Renal pelvis (tissue), 12 donors: ENCODE results near the gene CEP72. TPM values are rescaled to one million over a fixed set of nuclear protein-coding genes. Genes with fewer than 3 reads are reported as not detected.
"Not testable (repeated sequence)": the region's sequence is repeated elsewhere in the genome, so short reads cannot be mapped to it uniquely, and the experiment has no call there.

Experiments used
- DNase-seq: peaks from one replicate; pipeline ENCODE4 v3.0.0-alpha.2; 2013
- long read RNA-seq, 16 experiments: transcript quantifications; one replicate each; lab custom pipeline, GENCODE V29; 2026
- polyA plus RNA-seq, 3 donors: library from polyadenylated mRNA; unstranded; fragments of 120-200 nt; gene quantifications; one replicate each; pipeline ENCODE4 v1.2.1, GENCODE V29; 2013; ENCODE audit not compliant: insufficient read length in 3 of 3

CEP72 gene
- 10 to 100 TPM in 2 of 3 donors, 1 to 10 TPM in 1; 8.6 to 11.3 (median 10.3) TPM for polyA plus RNA-seq
- long read RNA-seq, donor 1, partial matches to known transcripts, result 0 of 1 reads
- long read RNA-seq, donor 1, other reads (novel, unspliced or antisense), result 0 of 1 reads
- long read RNA-seq, donor 2, partial matches to known transcripts, result 0 of 1 reads
- long read RNA-seq, donor 2, other reads (novel, unspliced or antisense), result 0 of 1 reads
- long read RNA-seq, donor 3, result 0 reads
- long read RNA-seq, donor 4, result 0 reads
- long read RNA-seq, donor 5, result 0 reads
- long read RNA-seq, donor 6, result 0 reads
- long read RNA-seq, donor 7, partial matches to known transcripts, result 0 of 1 reads
- long read RNA-seq, donor 7, other reads (novel, unspliced or antisense), result 0 of 1 reads
- long read RNA-seq, donor 8, result 0 reads
- long read RNA-seq, donor 9, partial matches to known transcripts, result 0 of 2 reads
- long read RNA-seq, donor 9, other reads (novel, unspliced or antisense), result 0 of 2 reads
- long read RNA-seq, donor 10, partial matches to known transcripts, result 0 of 1 reads
- long read RNA-seq, donor 10, other reads (novel, unspliced or antisense), result 0 of 1 reads
- long read RNA-seq, donor 11, partial matches to known transcripts, result 0 of 1 reads
- long read RNA-seq, donor 11, other reads (novel, unspliced or antisense), result 0 of 1 reads
- long read RNA-seq, donor 12, partial matches to known transcripts, result 0 of 2 reads
- long read RNA-seq, donor 12, other reads (novel, unspliced or antisense), result 0 of 2 reads
- long read RNA-seq, donor 13, partial matches to known transcripts, result 0 of 1 reads
- long read RNA-seq, donor 13, other reads (novel, unspliced or antisense), result 0 of 1 reads
- long read RNA-seq, donor 14, partial matches to known transcripts, result 0 of 1 reads
- long read RNA-seq, donor 14, other reads (novel, unspliced or antisense), result 0 of 1 reads
- long read RNA-seq, donor 15, partial matches to known transcripts, result 0 of 1 reads
- long read RNA-seq, donor 15, other reads (novel, unspliced or antisense), result 0 of 1 reads
- long read RNA-seq, donor 16, partial matches to known transcripts, result 0 of 2 reads
- long read RNA-seq, donor 16, other reads (novel, unspliced or antisense), result 0 of 2 reads

DNA sequence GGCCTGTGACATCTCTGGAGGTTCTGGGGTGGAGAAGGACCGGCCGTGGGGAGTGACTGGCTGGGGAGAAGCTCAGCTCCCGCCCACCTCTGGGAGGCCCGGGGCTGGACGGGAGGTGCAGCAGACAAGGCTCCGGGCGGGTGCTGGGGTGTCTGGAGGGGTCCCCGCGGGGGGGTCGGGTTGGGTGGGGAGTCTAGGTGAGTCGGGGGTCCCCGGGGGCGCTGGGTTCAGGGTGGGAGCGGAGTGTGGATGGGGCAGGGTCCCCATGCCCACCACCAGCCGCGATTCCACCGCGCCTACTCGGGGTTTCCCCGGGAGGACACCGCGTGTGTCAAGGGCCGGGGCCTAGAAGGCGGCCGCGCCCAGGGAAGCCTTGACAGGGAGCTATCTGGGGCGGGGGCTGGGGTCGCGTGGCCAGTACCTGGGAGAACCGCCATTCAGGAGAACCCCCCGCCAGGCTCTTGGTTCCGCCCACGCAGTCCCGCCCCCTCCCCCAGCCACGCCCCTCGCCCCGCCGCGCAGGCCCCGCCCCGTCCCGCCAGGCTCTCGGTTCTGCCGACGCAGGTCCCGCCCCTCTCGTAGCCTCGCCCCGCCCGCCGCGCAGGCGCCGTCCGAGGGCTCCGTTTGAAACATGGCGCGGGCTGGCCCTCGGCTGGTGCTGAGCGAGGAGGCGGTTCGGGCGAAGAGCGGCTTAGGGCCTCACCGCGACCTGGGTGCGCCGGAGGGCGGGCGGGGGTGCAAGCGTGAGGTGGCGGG lies at the start of gene CEP72:
Gene CEP72, plus strand, starts transcription at position 610 of the 756 bp plus-strand sequence. Its CDS starts 22 bp downstream, at position 632.
- peak; percentile 86 for DNase-seq

DNA sequence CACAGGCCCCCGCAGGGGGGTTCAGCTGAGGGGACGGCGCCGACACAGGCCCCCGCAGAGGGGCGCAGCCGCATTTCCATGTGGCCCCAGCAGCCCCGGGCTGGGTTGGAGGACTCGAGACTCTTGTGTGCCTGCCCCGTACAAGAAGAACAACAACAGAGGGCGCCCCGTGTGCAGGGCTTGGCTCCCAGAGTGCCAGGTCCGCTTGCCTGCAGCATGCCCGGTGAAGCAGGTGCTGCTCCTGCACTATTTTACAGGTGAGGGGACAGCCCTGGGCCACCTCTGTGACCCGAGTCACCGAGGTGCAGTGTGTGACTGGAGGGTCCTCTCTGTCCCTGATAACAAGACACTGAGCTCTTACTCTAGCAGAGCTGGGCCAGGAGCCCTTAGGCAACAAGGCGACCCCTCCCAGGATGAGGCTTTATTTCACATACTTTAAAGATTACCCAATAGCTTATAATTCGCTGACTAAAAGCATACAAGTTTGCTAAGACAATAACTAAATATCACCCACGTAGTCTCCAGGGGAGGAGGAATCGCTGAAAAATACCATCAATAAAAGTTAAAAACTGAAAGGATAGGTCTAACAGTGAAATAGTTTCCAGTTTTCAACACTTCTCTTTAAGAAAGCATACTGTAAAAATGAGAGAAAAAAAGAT lies 46.2 kb upstream of the CEP72 start:
- no peak for DNase-seq

DNA sequence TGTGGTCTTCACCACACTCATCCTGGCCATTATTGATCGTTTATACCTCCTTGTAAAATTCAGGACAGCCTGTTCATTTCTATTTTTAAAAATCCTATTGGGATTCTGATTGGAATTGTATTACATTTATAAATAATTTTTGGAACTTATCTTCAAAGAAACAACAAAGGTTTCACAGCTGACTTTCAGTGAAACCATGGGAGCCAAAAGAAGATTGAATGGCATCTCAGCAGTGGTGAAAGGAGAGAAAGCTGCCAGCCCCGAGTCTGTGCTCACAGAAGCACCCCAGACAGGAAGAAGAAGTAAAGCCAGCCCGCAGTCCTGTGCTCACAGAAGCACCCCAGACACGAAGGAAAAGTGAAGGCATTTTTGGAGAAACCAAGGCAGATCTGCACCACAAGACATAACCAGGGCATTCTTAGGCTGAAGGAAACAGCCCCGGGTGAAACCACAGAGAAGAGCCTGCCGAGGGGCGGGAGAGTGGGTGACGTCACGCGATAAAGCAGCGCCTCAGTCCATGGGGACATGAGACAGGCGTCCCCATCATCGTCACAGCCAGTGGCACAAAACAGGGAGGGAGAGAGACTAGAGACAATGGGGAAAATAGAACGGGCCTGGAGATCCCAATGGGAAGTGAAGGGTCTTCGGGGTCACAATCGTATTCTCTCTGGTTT lies 45.4 kb upstream of the CEP72 start:
- no peak for DNase-seq

- DNase-seq, result no peak
These were observed 44.5 kb upstream of the CEP72 start for GRCh38 chr5:567664-568060.

DNA sequence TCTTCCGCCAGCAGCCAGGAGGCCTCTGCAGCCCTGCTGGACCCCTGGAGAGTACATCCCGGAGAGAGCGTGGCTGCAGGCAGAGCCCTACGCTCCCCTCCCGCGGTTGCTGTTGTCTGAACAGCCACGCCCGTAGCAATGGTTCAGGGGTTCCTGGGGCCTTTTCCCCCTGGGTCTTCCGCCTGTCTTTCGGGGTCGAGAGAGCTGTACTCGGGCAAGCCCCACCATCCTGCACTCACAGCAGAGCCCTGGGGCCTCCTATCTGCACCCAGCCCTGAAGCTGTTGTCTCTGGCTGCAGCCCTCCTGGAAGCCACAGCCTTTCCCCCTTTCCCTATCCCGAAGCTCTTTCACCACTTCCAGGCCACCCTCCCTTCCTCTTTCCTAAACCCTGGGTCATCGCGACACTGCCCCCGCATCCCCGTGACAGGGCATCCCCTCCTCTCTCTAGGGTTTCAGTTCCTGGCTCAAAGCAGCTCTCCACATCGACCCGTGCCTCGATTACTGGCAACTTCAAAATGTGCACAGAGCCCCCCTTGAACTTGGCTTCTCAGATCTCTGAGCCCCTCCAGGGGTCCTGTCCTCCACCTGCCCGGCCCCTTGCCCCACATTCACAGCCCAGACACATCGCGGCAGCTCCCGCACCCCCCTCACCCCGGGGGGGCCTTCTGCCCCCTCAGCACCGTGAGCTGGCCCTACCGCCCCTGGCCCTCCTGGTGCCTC lies 43.9 kb upstream of the CEP72 start:
- no peak for DNase-seq

DNA sequence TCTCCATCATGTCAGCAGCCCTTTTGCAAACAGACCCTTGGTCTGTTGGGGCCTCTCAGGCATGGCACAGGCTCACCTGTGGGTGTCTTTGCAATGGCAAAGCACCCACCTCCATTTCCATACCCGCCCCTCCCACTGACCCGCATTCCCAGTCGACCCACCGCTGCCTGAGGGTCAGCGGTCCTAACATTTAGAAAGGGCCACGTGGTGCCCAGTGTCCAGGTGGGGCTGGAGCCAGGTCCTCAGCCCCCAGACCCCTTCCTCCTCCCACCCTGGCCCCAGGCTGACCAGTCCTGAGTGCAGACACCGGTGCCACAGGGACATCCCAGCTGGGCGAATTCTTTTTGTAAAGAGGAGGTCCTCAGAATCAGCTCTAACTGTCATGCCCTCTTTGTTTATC lies 43.3 kb upstream of the CEP72 start:
- DNase-seq, result no peak

- DNase-seq, result no peak
These were observed 42.7 kb upstream of the CEP72 start for GRCh38 chr5:569358-569867.

GRCh38 chr5:569868-570361 lies 42.2 kb upstream of the CEP72 start:
- no peak for DNase-seq

DNA sequence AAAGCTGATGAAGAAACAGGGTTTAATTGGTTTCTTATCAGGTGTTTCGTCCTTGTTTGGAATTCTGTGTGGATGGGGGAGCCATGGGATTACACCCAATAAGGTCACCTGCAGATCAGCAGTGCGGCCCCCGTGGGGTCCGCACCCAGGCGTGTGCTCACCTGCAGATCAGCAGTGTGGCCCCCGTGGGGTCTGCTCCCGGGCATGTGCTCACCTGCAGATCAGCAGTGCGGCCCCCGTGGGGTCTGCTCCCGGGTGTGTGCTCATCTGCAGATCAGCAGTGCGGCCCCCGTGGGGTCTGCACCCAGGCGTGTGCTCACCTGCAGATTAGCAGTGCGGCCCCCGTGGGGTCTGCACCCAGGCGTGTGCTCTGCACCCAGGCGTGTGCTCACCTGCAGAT lies 41.7 kb upstream of the CEP72 start:
- DNase-seq, result no peak

DNA sequence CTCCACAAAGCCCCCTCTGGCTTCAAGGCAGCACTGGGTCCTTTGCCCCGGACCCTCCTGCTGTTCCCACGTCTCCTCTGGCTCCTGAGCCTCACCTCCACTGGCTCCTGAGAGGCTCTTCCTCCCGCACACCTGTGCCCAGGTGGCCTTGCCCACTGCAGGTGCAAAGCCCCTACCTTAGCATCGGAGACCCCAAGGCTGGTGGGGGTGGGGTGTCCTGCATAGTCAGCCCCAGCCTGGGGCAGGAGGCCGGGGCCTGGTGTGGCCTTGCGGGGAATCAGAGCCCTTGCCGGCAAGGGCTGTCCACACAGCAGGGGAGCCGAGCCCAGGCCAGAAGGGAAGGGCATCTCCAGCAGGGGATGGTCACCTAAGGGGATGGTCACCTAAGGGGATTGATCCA lies 41.3 kb upstream of the CEP72 start:
- DNase-seq, result no peak

- no peak for DNase-seq
These were observed 40.3 kb upstream of the CEP72 start for GRCh38 chr5:571791-572190.

GRCh38 chr5:572398-573019 lies 39.6 kb upstream of the CEP72 start:
- DNase-seq, result no peak

DNA sequence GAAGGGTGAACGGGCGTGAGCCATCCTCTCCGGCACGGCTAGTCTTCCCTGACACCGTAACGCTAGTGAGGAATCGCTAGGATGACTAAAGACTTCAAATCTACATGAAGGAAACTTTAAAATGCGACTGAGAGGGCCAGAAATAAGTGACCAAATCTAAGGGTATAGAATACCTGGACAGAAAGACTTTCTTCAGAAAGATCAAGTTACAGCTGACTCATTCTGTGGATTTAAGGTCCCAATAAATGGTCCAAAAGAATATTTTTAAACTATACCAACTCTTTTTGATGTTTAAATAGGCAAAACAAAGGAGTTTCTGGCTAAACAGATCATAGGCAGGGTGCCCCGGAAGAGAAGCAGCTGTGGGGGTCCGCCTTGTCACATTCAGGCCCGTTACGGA lies 38.9 kb upstream of the CEP72 start:
- no peak for DNase-seq

DNA sequence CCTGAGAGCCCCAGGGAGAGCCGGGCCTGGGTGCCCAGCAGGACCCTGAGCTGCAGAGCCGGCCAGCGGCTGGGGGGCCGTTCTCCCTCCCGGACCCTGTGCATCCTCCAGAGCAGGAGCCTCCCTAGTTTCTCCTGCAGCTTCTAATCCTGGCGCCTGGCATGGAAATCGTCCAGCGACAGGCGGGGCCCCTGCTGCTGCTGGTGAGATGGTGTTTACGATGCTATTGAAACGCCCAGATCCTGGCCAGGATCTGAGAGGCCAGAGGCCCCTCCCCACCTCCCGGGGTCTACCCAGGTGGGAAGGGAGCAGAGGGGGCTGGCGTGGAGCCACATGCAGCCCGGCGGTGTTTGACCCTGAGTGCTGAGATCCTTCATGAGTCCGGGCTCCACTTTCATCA lies 38.2 kb upstream of the CEP72 start:
- no peak for DNase-seq

GRCh38 chr5:574906-575305 lies 37.2 kb upstream of the CEP72 start:
- DNase-seq, result no peak

- DNase-seq, result no peak
These were observed 36.5 kb upstream of the CEP72 start for GRCh38 chr5:575636-576035.

- DNase-seq, result not testable (repeated sequence)
These were observed 34.9 kb upstream of the CEP72 start for GRCh38 chr5:577214-577613.

GRCh38 chr5:577800-578199 lies 34.3 kb upstream of the CEP72 start:
- DNase-seq, result no peak

DNA sequence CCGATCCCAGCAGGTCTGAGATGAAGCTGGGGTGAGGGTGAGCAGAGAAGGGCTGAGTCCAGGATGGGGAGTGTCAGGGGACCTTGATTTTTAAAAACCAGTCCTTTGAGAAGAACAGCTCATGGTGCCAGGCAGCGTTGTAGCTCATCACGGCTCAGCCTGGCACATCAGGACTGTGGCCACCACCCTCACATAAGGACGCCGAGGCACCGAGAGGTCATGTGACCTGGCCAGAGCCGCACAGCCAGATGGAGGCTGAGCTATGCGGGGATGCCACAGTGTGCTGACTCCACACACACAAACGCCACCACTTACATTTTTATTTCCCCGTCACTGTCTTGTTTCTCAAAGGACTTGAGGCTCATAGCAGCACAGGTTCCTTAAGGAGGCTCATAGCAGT lies 32.9 kb upstream of the CEP72 start:
- DNase-seq, result no peak
